SK-N-SH treated with all-trans-retinoic acid at 6 μM for 48 hours (cell line): Measurements from ENCODE around the gene PHF2.

Experiments used
- ARNTL ChIP-seq: fragments of 450-650 bp; formaldehyde crosslinking; IDR thresholded peaks from 2 replicates; pipeline ENCODE4 v1.5.0; 2020; ENCODE audit warnings: low read depth, mild to moderate bottlenecking, moderate library complexity, borderline replicate concordance
- CREB5 ChIP-seq: fragments of 250-450 bp; sonication (Bioruptor Pico); IDR thresholded peaks from 2 replicates; pipeline ENCODE4 v1.5.1; 2020; ENCODE audit warnings: low read depth, mild to moderate bottlenecking, moderate library complexity
- ESRRG ChIP-seq: fragments of 250-450 bp; sonication (Bioruptor Pico); IDR thresholded peaks from 2 replicates; pipeline ENCODE4 v1.6.1; 2021; ENCODE audit warnings: mild to moderate bottlenecking
- GLIS3 ChIP-seq: fragments of 250-450 bp; sonication (Bioruptor Pico); IDR thresholded peaks from 2 replicates; pipeline ENCODE4 v1.5.0; 2020; ENCODE audit warnings: mild to moderate bottlenecking, moderate library complexity
- ISL1 ChIP-seq: fragments of 250-450 bp; sonication (Bioruptor Pico); IDR thresholded peaks from 2 replicates; pipeline ENCODE4 v2.1.2; 2022; ENCODE audit warnings: mild to moderate bottlenecking, moderate library complexity
- PATZ1 ChIP-seq: fragments of 250-450 bp; sonication (Bioruptor Pico); IDR thresholded peaks from 2 replicates; pipeline ENCODE4 v1.8.0; 2020; ENCODE audit warnings: mild to moderate bottlenecking, moderate library complexity, borderline replicate concordance
- POU6F1 ChIP-seq: fragments of 250-450 bp; sonication (Bioruptor Pico); IDR thresholded peaks from 2 replicates; pipeline ENCODE4 v1.8.0; 2021; ENCODE audit warnings: low read depth, mild to moderate bottlenecking, moderate library complexity, borderline replicate concordance
- PPARA ChIP-seq: fragments of 250-450 bp; sonication (Bioruptor Pico); IDR thresholded peaks from 2 replicates; pipeline ENCODE4 v1.5.0; 2020; ENCODE audit warnings: mild to moderate bottlenecking, borderline replicate concordance
- RARB ChIP-seq: fragments of 250-450 bp; sonication (Bioruptor Pico); IDR thresholded peaks from 2 replicates; pipeline ENCODE4 v1.8.0; 2021; ENCODE audit warnings: mild to moderate bottlenecking, moderate library complexity
- ZC3H10 ChIP-seq: fragments of 250-450 bp; sonication (Bioruptor Pico); IDR thresholded peaks from 2 replicates; pipeline ENCODE4 v1.5.1; 2021; ENCODE audit warnings: mild to moderate bottlenecking, moderate library complexity
- ZNF565 ChIP-seq: fragments of 450-650 bp; formaldehyde crosslinking; conservative IDR thresholded peaks from 2 replicates; pipeline ENCODE4 v1.5.0; 2020; ENCODE audit warnings: low read depth, mild to moderate bottlenecking, moderate library complexity
- ZNF8 ChIP-seq: fragments of 450-650 bp; formaldehyde crosslinking; IDR thresholded peaks from 2 replicates; pipeline ENCODE4 v1.5.0; 2020; ENCODE audit warnings: mild to moderate bottlenecking, moderate library complexity

- no peak for TF ChIP-seq ZC3H10
- no peak for TF ChIP-seq PATZ1
- TF ChIP-seq ISL1 (CRISPR knock-in tag) = no peak
- no peak for TF ChIP-seq ZNF565 (CRISPR knock-in tag)
- TF ChIP-seq ESRRG (CRISPR knock-in tag) = no peak
- no peak for TF ChIP-seq PPARA (CRISPR knock-in tag)
- no peak for TF ChIP-seq POU6F1 (CRISPR knock-in tag)
- no peak for TF ChIP-seq RARB (CRISPR knock-in tag)
- TF ChIP-seq GLIS3 (CRISPR knock-in tag) = no peak
- TF ChIP-seq CREB5 = no peak
- no peak for TF ChIP-seq ZNF8
- TF ChIP-seq ARNTL (CRISPR knock-in tag) = no peak
These were observed 82.0 kb downstream of the PHF2 start for GRCh38 chr9:93658184-93658925.
